Measurements from ENCODE around the gene COMT. TPM values are rescaled to one million over a fixed set of nuclear protein-coding genes. Genes with fewer than 3 reads are reported as not detected.

The COMT gene
- total and polyA plus RNA-seq, 9 of the 15 experiments (the other 6 are each of a cell fraction or from before 2014, with no cell fraction given): 12.5 to 351 (median 155) TPM

DNA sequence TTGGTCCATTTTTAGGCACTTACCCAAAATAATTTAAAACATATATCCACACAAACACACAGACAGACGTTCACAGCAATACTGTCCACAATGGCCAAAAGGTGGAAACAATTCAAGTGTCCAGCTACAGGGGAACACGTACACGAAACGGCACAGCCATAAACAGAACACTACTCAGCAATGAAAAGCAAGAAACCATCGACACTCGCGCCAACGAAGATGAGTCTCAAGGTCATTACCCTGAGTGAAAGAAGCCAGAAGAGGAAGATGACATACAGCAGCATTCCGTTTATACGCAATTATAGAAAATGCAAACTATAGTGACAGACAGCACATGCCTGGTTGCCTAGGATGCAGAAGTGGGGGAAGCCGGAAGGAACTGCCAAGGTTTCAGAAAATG, 13.4 kb upstream of the COMT start (continued):
- TF ChIP-seq, protein P1, sequence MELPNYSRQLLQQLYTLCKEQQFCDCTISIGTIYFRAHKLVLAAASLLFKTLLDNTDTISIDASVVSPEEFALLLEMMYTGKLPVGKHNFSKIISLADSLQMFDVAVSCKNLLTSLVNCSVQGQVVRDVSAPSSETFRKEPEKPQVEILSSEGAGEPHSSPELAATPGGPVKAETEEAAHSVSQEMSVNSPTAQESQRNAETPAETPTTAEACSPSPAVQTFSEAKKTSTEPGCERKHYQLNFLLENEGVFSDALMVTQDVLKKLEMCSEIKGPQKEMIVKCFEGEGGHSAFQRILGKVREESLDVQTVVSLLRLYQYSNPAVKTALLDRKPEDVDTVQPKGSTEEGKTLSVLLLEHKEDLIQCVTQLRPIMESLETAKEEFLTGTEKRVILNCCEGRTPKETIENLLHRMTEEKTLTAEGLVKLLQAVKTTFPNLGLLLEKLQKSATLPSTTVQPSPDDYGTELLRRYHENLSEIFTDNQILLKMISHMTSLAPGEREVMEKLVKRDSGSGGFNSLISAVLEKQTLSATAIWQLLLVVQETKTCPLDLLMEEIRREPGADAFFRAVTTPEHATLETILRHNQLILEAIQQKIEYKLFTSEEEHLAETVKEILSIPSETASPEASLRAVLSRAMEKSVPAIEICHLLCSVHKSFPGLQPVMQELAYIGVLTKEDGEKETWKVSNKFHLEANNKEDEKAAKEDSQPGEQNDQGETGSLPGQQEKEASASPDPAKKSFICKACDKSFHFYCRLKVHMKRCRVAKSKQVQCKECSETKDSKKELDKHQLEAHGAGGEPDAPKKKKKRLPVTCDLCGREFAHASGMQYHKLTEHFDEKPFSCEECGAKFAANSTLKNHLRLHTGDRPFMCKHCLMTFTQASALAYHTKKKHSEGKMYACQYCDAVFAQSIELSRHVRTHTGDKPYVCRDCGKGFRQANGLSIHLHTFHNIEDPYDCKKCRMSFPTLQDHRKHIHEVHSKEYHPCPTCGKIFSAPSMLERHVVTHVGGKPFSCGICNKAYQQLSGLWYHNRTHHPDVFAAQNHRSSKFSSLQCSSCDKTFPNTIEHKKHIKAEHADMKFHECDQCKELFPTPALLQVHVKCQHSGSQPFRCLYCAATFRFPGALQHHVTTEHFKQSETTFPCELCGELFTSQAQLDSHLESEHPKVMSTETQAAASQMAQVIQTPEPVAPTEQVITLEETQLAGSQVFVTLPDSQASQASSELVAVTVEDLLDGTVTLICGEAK (IDR thresholded peaks at IDR 0.05): no peak
- TF ChIP-seq, protein P1 (CRISPR knock-in tag; IDR thresholded peaks at IDR 0.05): peak; percentile 23; the same call in 1 of the 2 replicates
- TF ChIP-seq, protein P2, sequence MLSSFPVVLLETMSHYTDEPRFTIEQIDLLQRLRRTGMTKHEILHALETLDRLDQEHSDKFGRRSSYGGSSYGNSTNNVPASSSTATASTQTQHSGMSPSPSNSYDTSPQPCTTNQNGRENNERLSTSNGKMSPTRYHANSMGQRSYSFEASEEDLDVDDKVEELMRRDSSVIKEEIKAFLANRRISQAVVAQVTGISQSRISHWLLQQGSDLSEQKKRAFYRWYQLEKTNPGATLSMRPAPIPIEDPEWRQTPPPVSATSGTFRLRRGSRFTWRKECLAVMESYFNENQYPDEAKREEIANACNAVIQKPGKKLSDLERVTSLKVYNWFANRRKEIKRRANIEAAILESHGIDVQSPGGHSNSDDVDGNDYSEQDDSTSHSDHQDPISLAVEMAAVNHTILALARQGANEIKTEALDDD (IDR thresholded peaks at IDR 0.05): no peak
- TF ChIP-seq TBL1XR1 (IDR thresholded peaks at IDR 0.05; ENCODE audit: low read length in 2 of 2): no peak
- TF ChIP-seq SLC30A9 (CRISPR knock-in tag; IDR thresholded peaks at IDR 0.05): no peak
- TF ChIP-seq AFF4 (CRISPR knock-in tag; IDR thresholded peaks at IDR 0.05): no peak
- TF ChIP-seq KLF10 (CRISPR knock-in tag; IDR thresholded peaks at IDR 0.05): no peak
- no peak for TF ChIP-seq ZNF639 (CRISPR knock-in tag; conservative IDR thresholded peaks at IDR 0.05 in 1 of 2, IDR thresholded peaks at IDR 0.05 in 1 of 2)
- no peak for TF ChIP-seq BMI1 (IDR thresholded peaks at IDR 0.05; ENCODE audit: low read length)
- TF ChIP-seq ATF4 (CRISPR knock-in tag; IDR thresholded peaks at IDR 0.05): no peak
